OCI-LY3 (cell line): ENCODE measurements around the gene ADGRG2.

Source experiments
- H2AFZ ChIP-seq: fragments of 200-600, 300-600 bp; shearing (Covaris generic); 2 replicates; pipeline ENCODE4 v1.6.0; 2014; ENCODE audit warnings: antibody characterized with exemption, low read depth, low read length
- H3K27ac ChIP-seq: fragments of 200-600, 300-600 bp; sonication (generic); 2 replicates; pipeline ENCODE4 v1.5.1; 2014; ENCODE audit warnings: mild to moderate bottlenecking, low read length, moderate library complexity, mixed read lengths
- H3K27me3 ChIP-seq: fragments of 200-600, 300-600 bp; sonication (generic); 2 replicates; pipeline ENCODE4 v1.6.1; 2014; ENCODE audit warnings: low read depth, low read length, mixed read lengths
- H3K36me3 ChIP-seq: fragments of 200-600, 300-600 bp; sonication (generic); replicated peaks from 2 replicates; pipeline ENCODE3; 2014; ENCODE audit warnings: low read depth, low read length, mixed read lengths
- H3K4me1 ChIP-seq: fragments of 300-600, 200-600 bp; sonication (generic); 2 replicates; pipeline ENCODE4 v1.6.1; 2014; ENCODE audit warnings: low read length, mixed read lengths
- H3K4me2 ChIP-seq: fragments of 200-600, 300-600 bp; sonication (generic); 2 replicates; pipeline ENCODE4 v1.6.1; 2014; ENCODE audit warnings: low read length, mixed read lengths
- H3K4me3 ChIP-seq: fragments of 300-600, 200-600 bp; sonication (generic); 2 replicates; pipeline ENCODE4 v1.5.1; 2014; ENCODE audit warnings: antibody characterized with exemption, mild to moderate bottlenecking, low read length, moderate library complexity
- H3K79me2 ChIP-seq: fragments of 300-600, 200-600 bp; shearing (Covaris generic); 2 replicates; pipeline ENCODE4 v1.6.1; 2014; ENCODE audit warnings: mild to moderate bottlenecking, low read length, mixed read lengths
- H3K9ac ChIP-seq: fragments of 300-600, 200-600 bp; shearing (Covaris generic); 2 replicates; pipeline ENCODE4 v1.6.0; 2014; ENCODE audit warnings: mild to moderate bottlenecking, low read length, moderate library complexity
- H3K9me3 ChIP-seq: fragments of 200-600, 300-600 bp; shearing (Covaris generic); 2 replicates; pipeline ENCODE4 v1.6.1; 2014; ENCODE audit warnings: low read length, mixed read lengths; ENCODE audit not compliant: insufficient read depth
- H4K20me1 ChIP-seq: fragments of 200-600, 300-600 bp; sonication (generic); 2 replicates; pipeline ENCODE4 v1.6.1; 2016; ENCODE audit warnings: low read length, mixed read lengths; ENCODE audit not compliant: insufficient read depth
- EZH2phosphoT487 ChIP-seq: fragments of 200-600 bp; shearing (Covaris generic); IDR thresholded peaks from 2 replicates; pipeline ENCODE4 v1.6.1; 2018; ENCODE audit warnings: antibody characterized with exemption, mixed run types, low read depth
- TF ChIP-seq, protein P1 (sequence below): fragments of 200-600, 300-600 bp; sonication (generic); IDR thresholded peaks from 2 replicates; pipeline ENCODE4 v1.5.1; 2014; ENCODE audit warnings: antibody characterized with exemption, low read length, low read depth

Gene ADGRG2

DNA sequence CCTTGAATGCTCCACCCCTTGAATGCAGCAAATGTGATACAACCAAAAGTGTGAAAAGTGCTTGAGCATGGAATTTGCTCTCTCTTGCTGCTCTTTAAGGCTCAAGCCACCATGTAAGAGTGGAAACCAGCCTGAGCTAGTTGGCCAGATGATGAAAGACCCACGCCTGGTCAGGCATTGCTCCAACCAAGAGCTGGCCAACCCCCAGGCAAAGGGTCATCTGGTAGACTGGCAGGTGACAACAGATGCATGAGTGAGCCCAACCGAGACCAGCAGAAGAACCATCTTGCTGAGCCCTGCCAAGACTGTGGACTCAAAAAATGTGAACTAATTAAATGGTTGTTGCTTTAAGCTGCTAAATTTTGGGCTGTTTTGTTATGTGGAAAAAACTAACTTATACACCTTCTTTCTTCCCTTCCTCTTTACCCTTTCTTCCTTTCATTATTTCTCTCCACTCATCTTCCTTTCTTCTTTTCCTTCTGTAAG, 32.7 kb downstream of the ADGRG2 start:
- Histone ChIP-seq H3K4me1 (no peaks in the 10 kb centered on the region), H3K4me2 (no peak overlapping the region), H3K27me3 (no peaks in the 10 kb centered on the region), H4K20me1 (no peaks in the 10 kb centered on the region), H2AFZ (no peak overlapping the region), H3K27ac (no peak overlapping the region), H3K36me3 (no peaks in the 10 kb centered on the region), H3K9me3 (no peaks in the 10 kb centered on the region), H3K4me3 (no peak overlapping the region), H3K79me2 (no peaks in the 10 kb centered on the region), H3K9ac (no peak overlapping the region)
- TF ChIP-seq, protein P1, sequence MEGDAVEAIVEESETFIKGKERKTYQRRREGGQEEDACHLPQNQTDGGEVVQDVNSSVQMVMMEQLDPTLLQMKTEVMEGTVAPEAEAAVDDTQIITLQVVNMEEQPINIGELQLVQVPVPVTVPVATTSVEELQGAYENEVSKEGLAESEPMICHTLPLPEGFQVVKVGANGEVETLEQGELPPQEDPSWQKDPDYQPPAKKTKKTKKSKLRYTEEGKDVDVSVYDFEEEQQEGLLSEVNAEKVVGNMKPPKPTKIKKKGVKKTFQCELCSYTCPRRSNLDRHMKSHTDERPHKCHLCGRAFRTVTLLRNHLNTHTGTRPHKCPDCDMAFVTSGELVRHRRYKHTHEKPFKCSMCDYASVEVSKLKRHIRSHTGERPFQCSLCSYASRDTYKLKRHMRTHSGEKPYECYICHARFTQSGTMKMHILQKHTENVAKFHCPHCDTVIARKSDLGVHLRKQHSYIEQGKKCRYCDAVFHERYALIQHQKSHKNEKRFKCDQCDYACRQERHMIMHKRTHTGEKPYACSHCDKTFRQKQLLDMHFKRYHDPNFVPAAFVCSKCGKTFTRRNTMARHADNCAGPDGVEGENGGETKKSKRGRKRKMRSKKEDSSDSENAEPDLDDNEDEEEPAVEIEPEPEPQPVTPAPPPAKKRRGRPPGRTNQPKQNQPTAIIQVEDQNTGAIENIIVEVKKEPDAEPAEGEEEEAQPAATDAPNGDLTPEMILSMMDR: no peak
- no peak for TF ChIP-seq EZH2phosphoT487

DNA sequence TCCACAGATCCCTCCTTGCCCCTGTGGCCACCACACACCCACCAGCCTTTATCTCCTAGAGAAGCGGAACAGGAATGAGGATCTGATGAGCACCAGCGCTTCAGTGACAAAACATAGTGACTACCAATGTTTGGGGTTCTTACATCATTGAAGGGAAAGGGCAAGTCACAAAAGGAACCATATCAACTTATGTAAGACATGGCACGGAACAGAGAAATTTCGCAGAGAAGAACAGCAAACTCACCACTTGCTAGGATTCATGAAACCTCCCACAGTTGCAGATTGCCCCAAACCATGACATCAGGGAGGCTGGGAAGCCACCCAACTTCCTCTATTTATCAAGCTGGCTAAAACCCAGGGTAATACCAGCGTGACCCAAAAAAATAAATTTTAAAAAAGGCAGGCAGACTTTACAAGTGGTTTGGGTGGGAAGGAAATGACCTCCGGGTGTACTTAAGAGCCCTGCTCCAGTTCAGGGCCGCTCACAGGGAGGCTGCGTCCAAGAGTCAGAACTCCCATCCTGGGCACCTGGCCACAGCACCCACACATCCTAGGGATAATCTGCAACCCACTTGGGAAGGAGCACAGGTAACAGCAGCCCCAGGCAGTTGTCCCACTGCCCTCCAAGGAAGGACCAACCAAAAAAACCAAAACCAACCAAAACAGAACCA, 36.0 kb downstream of the ADGRG2 start:
- TF ChIP-seq, protein P1: no peak
- no peak for TF ChIP-seq EZH2phosphoT487
- H3K4me2 ChIP-seq: no peak overlapping the region

DNA sequence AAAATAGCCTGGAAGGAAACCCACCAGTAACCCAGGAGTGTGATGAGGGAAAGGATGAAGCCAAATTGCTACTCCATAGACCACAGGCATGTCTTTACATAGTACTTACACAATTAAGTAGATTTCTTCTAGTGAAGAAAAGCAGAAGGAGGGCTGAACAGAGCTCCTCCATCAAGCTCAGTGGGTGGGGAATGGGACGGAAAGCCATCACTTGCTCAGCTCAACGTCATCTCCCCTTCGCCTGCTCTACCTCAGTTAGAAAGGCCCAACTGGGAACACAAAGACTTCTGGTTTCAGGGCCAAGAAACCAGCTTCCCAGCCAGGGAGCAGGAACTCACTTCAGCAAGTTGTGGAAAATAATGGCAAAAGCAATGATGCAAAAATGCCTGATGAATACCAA, 36.6 kb downstream of the ADGRG2 start:
- H3K27me3 ChIP-seq: no peaks in the 10 kb centered on the region
- H3K9me3 ChIP-seq: no peaks in the 10 kb centered on the region
- H2AFZ ChIP-seq: no peak overlapping the region
- H3K4me2 ChIP-seq: no peak overlapping the region
- H3K36me3 ChIP-seq: no peaks in the 10 kb centered on the region
- no peak for TF ChIP-seq EZH2phosphoT487
- TF ChIP-seq, protein P1: no peak
- no peak overlapping the region for H3K9ac ChIP-seq
- H3K4me1 ChIP-seq: no peaks in the 10 kb centered on the region
- H3K79me2 ChIP-seq: no peaks in the 10 kb centered on the region
- no peak overlapping the region for H3K4me3 ChIP-seq
- no peak overlapping the region for H3K27ac ChIP-seq
- H4K20me1 ChIP-seq: no peaks in the 10 kb centered on the region

More for the DNA sequence above, 36.0 kb downstream of the ADGRG2 start:
- no peak overlapping the region for H3K27ac ChIP-seq
- H3K4me1 ChIP-seq: no peaks in the 10 kb centered on the region
- H3K4me3 ChIP-seq: no peak overlapping the region
- no peak overlapping the region for H3K9ac ChIP-seq
- H4K20me1 ChIP-seq: no peaks in the 10 kb centered on the region
- H3K27me3 ChIP-seq: no peaks in the 10 kb centered on the region
- no peaks in the 10 kb centered on the region for H3K79me2 ChIP-seq
- H3K36me3 ChIP-seq: no peaks in the 10 kb centered on the region
- no peak overlapping the region for H2AFZ ChIP-seq
- no peaks in the 10 kb centered on the region for H3K9me3 ChIP-seq

DNA sequence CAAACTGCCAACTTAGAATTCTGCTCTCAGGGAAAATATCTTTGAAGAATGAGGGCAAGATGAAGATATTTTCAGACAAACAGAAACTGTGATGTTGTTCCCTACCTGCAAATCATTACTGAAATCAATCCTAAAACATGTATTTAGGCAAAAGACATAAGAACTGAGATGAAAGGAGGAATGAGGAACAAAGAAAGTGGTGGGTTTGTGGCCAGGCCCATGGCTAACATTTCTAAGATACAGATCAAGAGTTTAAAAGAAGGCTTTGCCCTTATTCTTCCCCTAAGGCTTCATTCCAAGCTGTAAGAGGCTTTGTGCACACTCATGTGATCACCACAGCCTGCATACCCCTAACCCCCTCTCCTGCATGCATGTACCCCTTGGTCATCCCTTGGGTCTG, 46.5 kb downstream of the ADGRG2 start:
- no peak overlapping the region for H3K9ac ChIP-seq
- H2AFZ ChIP-seq: no peak overlapping the region
- H3K27me3 ChIP-seq: no peaks in the 10 kb centered on the region; the same call in 1 of the 2 replicates
- no peaks in the 10 kb centered on the region for H3K9me3 ChIP-seq
- peaks cover 6% of the 10 kb centered on the region for H3K4me1 ChIP-seq
- no peaks in the 10 kb centered on the region for H4K20me1 ChIP-seq
- H3K4me2 ChIP-seq: no peak overlapping the region
- H3K27ac ChIP-seq: no peak overlapping the region
- no peak overlapping the region for H3K4me3 ChIP-seq
- H3K36me3 ChIP-seq: no peaks in the 10 kb centered on the region
- no peaks in the 10 kb centered on the region for H3K79me2 ChIP-seq
- no peak for TF ChIP-seq EZH2phosphoT487
- TF ChIP-seq, protein P1: no peak
